Epidermal melanocyte (primary cell): Measurements from ENCODE around the gene ACVRL1.

Experiments
- DNase-seq: peaks from one replicate; pipeline ENCODE4 v3.0.0; 2011; ENCODE audit warnings: low spot score; ENCODE audit not compliant: insufficient read length

ACVRL1 gene

GRCh38 chr12:51898506-51898905 lies 8.8 kb upstream of the ACVRL1 start:
- no peak for DNase-seq

- no peak for DNase-seq
These were observed 8.4 kb upstream of the ACVRL1 start for GRCh38 chr12:51898937-51899336.

DNA sequence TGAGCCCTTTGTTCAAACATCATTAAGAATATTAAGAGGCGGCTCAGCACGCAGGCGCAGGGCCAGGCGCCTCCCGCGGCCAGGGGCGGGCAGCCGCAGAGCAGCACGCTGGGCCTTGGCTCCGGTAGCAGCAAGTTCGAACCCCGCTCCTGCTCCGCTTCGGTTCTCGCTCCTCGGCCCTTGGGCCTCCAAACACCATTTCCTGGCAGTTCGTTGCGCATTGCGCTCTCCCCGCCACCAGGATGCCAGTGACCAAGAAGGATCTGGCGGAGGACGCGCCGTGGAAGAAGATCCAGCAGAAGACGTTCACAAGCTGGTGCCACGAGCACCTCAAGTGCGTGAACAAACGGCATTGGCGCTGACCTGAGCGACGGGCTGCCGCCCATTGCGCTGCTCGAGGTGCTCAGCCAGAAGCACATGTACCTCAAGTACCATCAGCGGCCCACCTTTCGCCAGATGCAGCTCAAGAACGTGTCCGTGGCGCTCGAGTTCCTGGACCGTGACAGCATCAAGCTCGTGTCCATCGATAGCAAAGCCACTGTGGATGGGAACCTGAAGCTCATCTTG lies 6.9 kb upstream of the ACVRL1 start:
- no peak for DNase-seq

DNA sequence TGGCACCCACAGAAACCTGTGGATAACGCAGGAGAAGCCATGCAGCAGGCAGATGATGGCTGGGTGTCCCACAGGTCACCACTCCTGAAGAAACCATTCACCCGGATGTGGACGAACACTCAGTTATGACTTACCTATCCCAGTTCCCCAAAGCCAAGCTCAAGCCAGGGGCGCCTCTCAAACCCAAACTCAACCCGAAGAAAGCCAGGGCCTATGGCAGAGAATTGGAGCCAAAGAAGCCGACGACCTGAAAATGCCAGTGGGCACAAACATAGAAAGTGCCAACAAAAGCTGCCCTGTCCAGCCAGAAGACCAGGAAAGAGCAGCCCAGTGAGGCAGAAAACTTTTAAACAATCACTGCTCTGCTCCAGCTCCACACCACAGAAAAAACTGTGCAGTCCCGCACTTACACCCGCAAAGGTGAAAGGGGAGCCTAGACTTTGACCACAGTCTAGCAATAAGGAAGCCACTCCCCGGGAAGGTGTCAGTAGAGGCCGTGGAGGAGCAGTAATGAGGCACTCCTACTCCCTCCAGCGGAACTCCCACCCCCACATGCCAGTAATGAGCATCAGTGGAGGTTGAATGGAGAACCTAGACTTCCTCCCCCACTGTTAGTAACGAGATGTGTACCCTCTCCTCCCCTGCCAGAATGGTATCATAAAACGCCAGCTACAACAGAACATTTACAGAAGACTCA lies 6.0 kb upstream of the ACVRL1 start:
- no peak for DNase-seq

- DNase-seq = no peak
These were observed 5.4 kb upstream of the ACVRL1 start for GRCh38 chr12:51901881-51902280.

- DNase-seq = peak; percentile 43
These were observed 2.3 kb upstream of the ACVRL1 start for GRCh38 chr12:51904951-51905470.

- DNase-seq = no peak
These were observed 1.6 kb upstream of the ACVRL1 start for GRCh38 chr12:51905471-51906429.

DNA sequence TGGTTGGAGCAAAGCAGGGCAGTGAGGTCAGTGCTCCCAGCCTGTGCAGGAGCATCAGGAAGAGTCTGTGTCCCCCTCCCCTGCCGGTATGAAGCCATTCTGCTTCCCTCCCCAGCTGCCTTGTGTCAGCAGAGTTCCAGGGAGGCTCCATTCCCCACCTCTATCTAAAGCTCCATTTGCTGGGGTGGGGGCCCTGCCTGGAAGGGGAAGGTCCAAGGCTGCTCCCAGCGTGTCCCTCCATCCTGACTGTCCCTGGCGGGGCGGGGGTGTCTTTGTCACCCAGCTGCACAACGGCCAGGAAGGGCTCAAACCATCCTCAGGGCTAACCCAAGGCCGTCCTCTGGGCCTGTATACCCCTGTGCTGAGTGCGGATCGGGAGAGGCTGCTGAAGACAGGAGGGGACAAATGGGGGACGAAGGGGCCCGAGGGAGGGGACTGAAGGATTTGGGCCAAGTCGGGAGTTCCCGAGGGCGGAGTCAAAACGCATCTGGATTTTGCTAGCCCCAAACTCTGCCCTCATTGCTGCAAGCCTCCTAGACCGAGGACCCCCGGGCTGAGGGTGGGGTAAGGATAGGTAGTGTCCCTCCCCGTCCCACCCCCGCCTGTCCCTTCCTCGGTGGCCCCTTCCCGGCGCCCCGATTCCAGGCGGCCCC lies 748 bp upstream of the ACVRL1 start:
- DNase-seq = no peak

DNA sequence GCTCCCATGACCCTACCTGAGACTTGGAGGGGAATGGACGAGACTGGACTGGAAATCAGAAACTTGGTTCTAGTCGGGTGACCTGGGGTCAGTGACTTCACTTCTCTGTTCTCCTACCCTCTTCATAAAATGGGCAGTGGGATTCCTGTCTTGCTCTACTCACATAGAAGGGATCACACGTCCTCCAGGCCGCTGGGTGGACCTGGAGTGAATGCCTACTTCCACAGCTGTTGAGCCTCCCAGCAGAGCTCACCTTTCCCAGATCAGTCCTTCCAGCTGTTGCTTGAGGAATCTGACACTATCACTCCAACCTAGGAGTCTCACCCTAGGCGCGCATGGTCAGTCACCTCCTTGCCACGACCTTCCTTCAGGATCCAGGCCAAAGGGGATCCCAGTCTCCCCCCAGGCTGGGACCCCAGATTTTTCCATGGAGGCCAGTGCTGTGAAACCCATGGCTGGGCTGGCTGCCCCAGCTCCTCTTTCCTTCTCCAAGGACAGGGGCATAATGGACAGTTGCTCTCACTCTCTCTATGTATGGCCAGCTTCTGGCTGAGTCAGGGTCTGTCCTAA lies 637 bp downstream of the ACVRL1 start:
- DNase-seq = no peak

- no peak for DNase-seq
These were observed 1.7 kb downstream of the ACVRL1 start for GRCh38 chr12:51908876-51909592.

DNA sequence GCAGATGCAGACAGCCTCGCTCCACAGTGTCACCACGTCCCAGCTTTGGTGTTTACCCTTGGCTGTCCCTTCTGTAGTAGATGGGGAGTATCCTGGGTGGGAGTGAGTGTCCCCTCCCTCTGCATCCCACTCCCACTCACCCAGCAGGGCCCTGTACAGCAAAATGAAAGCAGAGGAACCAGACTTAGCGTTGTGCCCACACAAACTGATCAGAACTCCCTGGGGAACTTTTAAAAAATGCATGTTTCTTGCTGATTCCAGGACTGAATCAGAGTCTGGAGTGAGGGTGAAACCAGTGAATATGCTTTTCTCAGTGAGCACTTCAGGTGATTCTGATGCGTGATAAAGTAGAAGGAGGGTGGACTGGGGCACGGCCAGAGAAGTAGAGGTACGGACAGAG lies 2.9 kb downstream of the ACVRL1 start:
- DNase-seq = no peak

- DNase-seq = no peak
These were observed 3.4 kb downstream of the ACVRL1 start for GRCh38 chr12:51910691-51911090.

DNA sequence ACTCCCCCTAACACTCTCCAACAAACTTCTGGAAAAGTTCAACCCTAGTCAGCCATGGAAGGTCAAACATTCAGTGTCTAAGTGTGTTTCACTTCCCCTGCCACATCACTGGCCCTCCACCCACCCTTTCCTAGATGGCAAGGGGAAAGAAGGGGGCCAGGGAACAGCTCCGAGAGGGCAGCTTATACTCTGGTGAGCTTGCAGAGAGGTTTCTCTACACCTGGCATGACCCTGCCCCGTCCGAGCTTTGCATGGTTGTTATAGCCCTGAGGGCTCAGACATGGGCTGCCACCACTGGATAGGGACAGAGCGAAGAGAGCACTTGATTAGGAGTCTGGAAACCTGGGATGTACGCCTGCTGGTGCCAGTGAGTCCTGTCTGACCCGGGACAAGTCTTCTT lies 4.0 kb downstream of the ACVRL1 start:
- DNase-seq = no peak

- DNase-seq = no peak
These were observed 4.7 kb downstream of the ACVRL1 start for GRCh38 chr12:51911788-51912711.

GRCh38 chr12:51913071-51914033 lies 6.0 kb downstream of the ACVRL1 start:
- DNase-seq = no peak

GRCh38 chr12:51914034-51914923 lies 7.0 kb downstream of the ACVRL1 start:
- no peak for DNase-seq

DNA sequence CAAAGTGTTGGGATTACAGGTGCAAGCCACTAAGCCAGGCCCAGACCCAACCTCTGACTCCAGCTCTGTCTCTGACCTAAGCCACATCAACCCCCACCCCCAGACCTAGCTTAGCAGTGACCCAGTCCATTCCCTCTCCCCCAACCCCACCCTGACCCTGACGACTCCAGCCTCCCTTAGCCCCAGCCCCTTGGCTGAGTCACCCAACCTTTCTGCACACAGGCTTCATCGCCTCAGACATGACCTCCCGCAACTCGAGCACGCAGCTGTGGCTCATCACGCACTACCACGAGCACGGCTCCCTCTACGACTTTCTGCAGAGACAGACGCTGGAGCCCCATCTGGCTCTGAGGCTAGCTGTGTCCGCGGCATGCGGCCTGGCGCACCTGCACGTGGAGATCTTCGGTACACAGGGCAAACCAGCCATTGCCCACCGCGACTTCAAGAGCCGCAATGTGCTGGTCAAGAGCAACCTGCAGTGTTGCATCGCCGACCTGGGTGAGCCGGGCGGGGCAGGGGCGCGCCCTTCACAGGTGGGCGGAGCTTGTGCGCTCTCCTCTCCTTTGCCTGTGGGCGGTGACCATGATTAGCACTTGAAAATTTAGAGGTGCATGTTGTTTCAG lies 7.8 kb downstream of the ACVRL1 start:
- DNase-seq = no peak
